Lower leg skin (tissue), 3 donors: ENCODE data around the gene RBM17.

Experiments
- POLR2A ChIP-seq, 2 donors: fragments of 450-650 bp; IDR thresholded peaks; one replicate each; pipeline ENCODE4 v1.6.1; 2016 to 2017; ENCODE audit warnings: antibody characterized with exemption in 2 of 2, mild to moderate bottlenecking in 1 of 2, moderate library complexity in 1 of 2
- TF ChIP-seq, protein P1 (sequence below), 3 donors: fragments of 450-650 bp; IDR thresholded peaks; one replicate each; pipeline ENCODE4 v1.5.1; 2016; ENCODE audit warnings: antibody characterized with exemption in 3 of 3, mild to moderate bottlenecking in 3 of 3, moderate library complexity in 2 of 3

DNA sequence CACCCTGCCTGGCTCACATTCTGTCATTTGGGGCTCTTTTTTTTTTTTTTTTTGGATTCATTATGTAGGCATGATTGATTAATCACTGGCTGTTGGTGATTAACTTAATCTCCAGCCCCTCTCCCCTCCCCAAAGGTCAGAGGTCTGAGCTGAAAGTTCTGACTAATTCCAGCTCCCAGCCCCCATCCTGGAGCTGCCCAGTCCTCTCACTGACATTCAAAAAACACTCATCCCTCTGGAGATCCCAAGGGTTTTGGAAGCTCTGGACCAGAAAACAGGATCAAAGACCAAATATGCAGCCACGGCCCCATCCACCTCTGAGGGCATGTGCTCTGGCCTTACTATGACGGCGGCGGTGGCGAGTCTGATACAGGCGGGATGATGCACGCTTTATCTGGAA is 53.8 kb downstream of the RBM17 start:
- TF ChIP-seq, protein P1, sequence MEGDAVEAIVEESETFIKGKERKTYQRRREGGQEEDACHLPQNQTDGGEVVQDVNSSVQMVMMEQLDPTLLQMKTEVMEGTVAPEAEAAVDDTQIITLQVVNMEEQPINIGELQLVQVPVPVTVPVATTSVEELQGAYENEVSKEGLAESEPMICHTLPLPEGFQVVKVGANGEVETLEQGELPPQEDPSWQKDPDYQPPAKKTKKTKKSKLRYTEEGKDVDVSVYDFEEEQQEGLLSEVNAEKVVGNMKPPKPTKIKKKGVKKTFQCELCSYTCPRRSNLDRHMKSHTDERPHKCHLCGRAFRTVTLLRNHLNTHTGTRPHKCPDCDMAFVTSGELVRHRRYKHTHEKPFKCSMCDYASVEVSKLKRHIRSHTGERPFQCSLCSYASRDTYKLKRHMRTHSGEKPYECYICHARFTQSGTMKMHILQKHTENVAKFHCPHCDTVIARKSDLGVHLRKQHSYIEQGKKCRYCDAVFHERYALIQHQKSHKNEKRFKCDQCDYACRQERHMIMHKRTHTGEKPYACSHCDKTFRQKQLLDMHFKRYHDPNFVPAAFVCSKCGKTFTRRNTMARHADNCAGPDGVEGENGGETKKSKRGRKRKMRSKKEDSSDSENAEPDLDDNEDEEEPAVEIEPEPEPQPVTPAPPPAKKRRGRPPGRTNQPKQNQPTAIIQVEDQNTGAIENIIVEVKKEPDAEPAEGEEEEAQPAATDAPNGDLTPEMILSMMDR (IDR thresholded peaks at IDR 0.05): no peak
- TF ChIP-seq POLR2A (IDR thresholded peaks at IDR 0.05): no peak
